Transverse colon (tissue), 4 donors: Measurements from ENCODE around the gene HSPA1L. TPM values are rescaled to one million over a fixed set of nuclear protein-coding genes. Genes with fewer than 3 reads are reported as not detected.

Experiments
- DNase-seq: peaks from one replicate; pipeline ENCODE4 v3.0.0-alpha.2; 2019
- H3K27ac ChIP-seq, 4 donors: fragments of 200-600 bp; sonication (generic); 2 replicates each; pipeline ENCODE4 v1.5.1; 2016 to 2018; ENCODE audit warnings: inconsistent platforms in 4 of 4
- H3K27me3 ChIP-seq: fragments of 200-600 bp; sonication (generic); 2 replicates; pipeline ENCODE4 v1.5.1; 2017; ENCODE audit warnings: inconsistent platforms
- H3K36me3 ChIP-seq, 4 donors: fragments of 200-600 bp; sonication (generic); 2 replicates each; pipeline ENCODE4 v1.5.1; 2017 to 2019; ENCODE audit warnings: inconsistent platforms in 4 of 4
- H3K4me1 ChIP-seq, 4 donors: fragments of 200-600 bp; sonication (generic); 2 replicates each; pipeline ENCODE4 v1.5.1; 2017 to 2020; ENCODE audit warnings: inconsistent platforms in 4 of 4
- H3K4me3 ChIP-seq, 4 donors: fragments of 200-600 bp; sonication (generic); 1 replicate in 1 of 4; 2 replicates in 3 of 4; pipeline versions ENCODE4 v1.5.1 to v1.6.1; 2017 to 2019; ENCODE audit warnings: inconsistent platforms in 4 of 4
- H3K9me3 ChIP-seq, 2 donors: fragments of 200-600 bp; sonication (generic); 2 replicates each; pipeline ENCODE4 v1.5.1; 2017 to 2019; ENCODE audit warnings: inconsistent platforms in 2 of 2
- CTCF ChIP-seq, 5 experiments: fragments of 200-600 bp in 3 of 5; fragments of 450-650 bp in 2 of 5; sonication (generic) in 3 of 5; IDR thresholded peaks; 1 replicate in 2 of 5; 2 replicates in 3 of 5; pipeline ENCODE4 v1.5.1; 2016 to 2017; ENCODE audit warnings: antibody characterized with exemption in 5 of 5, inconsistent platforms in 3 of 5, mild to moderate bottlenecking in 2 of 5, moderate library complexity in 1 of 5
- EP300 ChIP-seq: sonication (generic); formaldehyde crosslinking; IDR thresholded peaks from one replicate; pipeline ENCODE4 v1.6.1; 2017; ENCODE audit warnings: antibody characterized with exemption, low read depth
- POLR2A ChIP-seq: fragments of 450-650 bp; IDR thresholded peaks from one replicate; pipeline ENCODE4 v1.6.1; 2016; ENCODE audit warnings: antibody characterized with exemption, mild to moderate bottlenecking, moderate library complexity
- POLR2AphosphoS5 ChIP-seq, 3 donors: sonication (generic); formaldehyde crosslinking; IDR thresholded peaks; one replicate each; pipeline ENCODE4 v1.6.1; 2016; ENCODE audit warnings: antibody characterized with exemption in 3 of 3
- WGBS, 2 donors: methylation state at CpG; one replicate each; pipeline ENCODE4 v1.1.5; 2018; ENCODE audit warnings: low coverage in 1 of 2; 5-methylcytosine and 5-hydroxymethylcytosine counted together
- in situ Hi-C, 4 donors: fragments of 200-750 bp; cut with MboI; loops; one replicate each; pipeline versions ENCODE4 v1.15.0 to v1.15.1; 2017; ENCODE audit warnings: low sequenced_read_pairs in 3 of 4, low pct_ligation_motif_present in 1 of 4, low pct_unique_long_range_greater_than_20kb in 1 of 4
- intact Hi-C: fragments of 100-400 bp; cut with DNase I; formaldehyde crosslinking; loops from one replicate; pipeline ENCODE4 v1.15.1; 2023; ENCODE audit warnings: low total_unique reads
- total RNA-seq, 4 donors: library from RNA; depleted of rRNA; stranded (reverse); fragments of >200 nt; gene quantifications; one replicate each; pipeline ENCODE4 v1.1.0, GENCODE V29; 2016

Gene HSPA1L
- total RNA-seq, 4 donors from 2014 or later, result 0.64 to 0.68 TPM; not detected in 2

- WGBS, 2 donors, result 63 to 75% methylated on average over 4 of the region's 4 CpGs
- in situ Hi-C loops (no loop called here), intact Hi-C loops (no loop called here)
- Histone ChIP-seq H3K4me3 (no peak overlapping the region), H3K27me3 (no peaks in the 10 kb centered on the region), H3K36me3 (no peaks in the 10 kb centered on the region), H3K4me1 (peaks cover 18 to 33% (median 26%) of the 10 kb centered on the region in 4 donors), H3K27ac (no peak overlapping the region), H3K9me3 (no peaks in the 10 kb centered on the region)
- no peak for DNase-seq
- no peak for TF ChIP-seq POLR2A
- TF ChIP-seq CTCF (IDR thresholded peaks at IDR 0.05), result no peak
- no peak for TF ChIP-seq EP300
- TF ChIP-seq POLR2AphosphoS5 (IDR thresholded peaks at IDR 0.05), result no peak
These were observed 43.1 kb downstream of the HSPA1L start for GRCh38 chr6:31771992-31772358.

DNA sequence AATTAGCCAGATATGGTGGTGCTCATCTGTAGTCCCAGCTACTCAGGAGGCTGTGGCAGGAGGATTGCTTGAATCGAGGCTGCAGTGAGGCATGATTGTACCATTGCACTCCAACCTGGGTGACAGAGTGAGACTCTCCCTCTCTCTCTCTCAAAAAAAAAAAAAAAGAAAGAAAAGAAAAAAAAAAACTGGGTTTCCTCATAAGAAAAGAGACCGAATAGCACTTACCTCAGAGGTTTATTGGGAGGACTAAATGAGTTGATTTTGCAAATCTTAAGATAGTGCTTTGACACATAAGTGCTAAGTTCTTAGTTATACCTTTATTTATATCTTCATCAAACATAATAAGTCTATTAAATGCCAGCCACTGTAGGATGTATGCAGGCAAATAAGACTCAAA is 44.2 kb downstream of the HSPA1L start:
- Histone ChIP-seq H3K36me3 (no peaks in the 10 kb centered on the region), H3K27me3 (no peaks in the 10 kb centered on the region), H3K4me3 (no peak overlapping the region), H3K27ac (peak overlapping the region; percentile 76 to 83 (median 78)), H3K9me3 (no peaks in the 10 kb centered on the region), H3K4me1 (peaks cover 8 to 30% (median 17%) of the 10 kb centered on the region in 4 donors)
- no peak for DNase-seq
- intact Hi-C loops, result no loop called here
- 47 to 73% methylated on average over 1 to 2 of the region's 2 CpGs for WGBS, 2 donors
- in situ Hi-C loops, result no loop called here
- no peak for TF ChIP-seq POLR2AphosphoS5 (IDR thresholded peaks at IDR 0.05)
- TF ChIP-seq POLR2A, result no peak
- no peak for TF ChIP-seq CTCF (IDR thresholded peaks at IDR 0.05)
- no peak for TF ChIP-seq EP300

DNA sequence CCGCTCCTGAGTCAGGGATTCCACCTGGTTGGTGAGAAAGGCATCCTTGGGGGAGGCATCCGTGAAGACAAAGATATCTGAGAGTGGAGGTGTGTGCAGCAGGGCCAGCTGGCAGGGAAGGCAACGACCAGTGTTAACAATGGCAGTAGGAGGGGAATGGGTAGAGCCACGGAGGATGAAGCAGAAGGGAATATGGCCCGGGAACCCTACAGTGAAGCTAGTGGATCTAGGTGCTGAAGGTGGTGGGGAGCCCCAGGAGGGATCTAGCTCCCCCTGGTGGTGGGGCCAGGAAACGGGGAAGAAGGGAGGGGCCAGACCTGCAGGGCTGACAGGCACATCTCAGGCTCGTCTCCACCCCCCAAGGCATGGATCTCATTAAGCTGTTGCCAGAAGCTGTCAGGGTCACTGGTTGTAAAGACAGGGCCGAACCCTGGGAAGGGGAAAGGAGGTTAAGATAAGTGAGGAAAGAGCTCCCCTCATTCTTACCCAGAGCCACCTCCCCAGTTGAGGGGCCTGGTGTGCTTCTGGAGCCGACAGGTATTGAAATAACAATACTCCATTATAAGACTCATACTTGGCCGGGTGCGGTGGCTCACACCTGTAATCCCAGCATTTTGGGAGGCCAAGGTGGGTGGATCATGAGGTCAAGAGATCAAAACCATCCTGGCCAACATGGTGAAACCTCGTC is 45.3 kb downstream of the HSPA1L start:
- Histone ChIP-seq H3K4me3 (no peak overlapping the region), H3K4me1 (peaks cover under 1 to 21% (median 9%) of the 10 kb centered on the region in 4 donors), H3K36me3 (no peaks in the 10 kb centered on the region), H3K27me3 (no peaks in the 10 kb centered on the region), H3K9me3 (no peaks in the 10 kb centered on the region), H3K27ac (peak overlapping the region; percentile 76 to 83 (median 78))
- in situ Hi-C loops (loop anchor here in 2 of 4 donors (5.0 to 10.0 kb wide), 2 partner anchors 83 to 85 kb away; partner anchors contain the start of gene LY6G5C (in 1 of the 2)), intact Hi-C loops (no loop called here)
- WGBS, 2 donors, result 7 to 52% methylated on average over 3 to 12 of the region's 12 CpGs
- peak in 1 of 3 donors; percentile 2 for TF ChIP-seq POLR2AphosphoS5 (IDR thresholded peaks at IDR 0.05)
- no peak for TF ChIP-seq EP300
- TF ChIP-seq CTCF (IDR thresholded peaks at IDR 0.05), result peak; percentile 83 to 95 (median 90)
- peak; percentile 94 for DNase-seq

DNA sequence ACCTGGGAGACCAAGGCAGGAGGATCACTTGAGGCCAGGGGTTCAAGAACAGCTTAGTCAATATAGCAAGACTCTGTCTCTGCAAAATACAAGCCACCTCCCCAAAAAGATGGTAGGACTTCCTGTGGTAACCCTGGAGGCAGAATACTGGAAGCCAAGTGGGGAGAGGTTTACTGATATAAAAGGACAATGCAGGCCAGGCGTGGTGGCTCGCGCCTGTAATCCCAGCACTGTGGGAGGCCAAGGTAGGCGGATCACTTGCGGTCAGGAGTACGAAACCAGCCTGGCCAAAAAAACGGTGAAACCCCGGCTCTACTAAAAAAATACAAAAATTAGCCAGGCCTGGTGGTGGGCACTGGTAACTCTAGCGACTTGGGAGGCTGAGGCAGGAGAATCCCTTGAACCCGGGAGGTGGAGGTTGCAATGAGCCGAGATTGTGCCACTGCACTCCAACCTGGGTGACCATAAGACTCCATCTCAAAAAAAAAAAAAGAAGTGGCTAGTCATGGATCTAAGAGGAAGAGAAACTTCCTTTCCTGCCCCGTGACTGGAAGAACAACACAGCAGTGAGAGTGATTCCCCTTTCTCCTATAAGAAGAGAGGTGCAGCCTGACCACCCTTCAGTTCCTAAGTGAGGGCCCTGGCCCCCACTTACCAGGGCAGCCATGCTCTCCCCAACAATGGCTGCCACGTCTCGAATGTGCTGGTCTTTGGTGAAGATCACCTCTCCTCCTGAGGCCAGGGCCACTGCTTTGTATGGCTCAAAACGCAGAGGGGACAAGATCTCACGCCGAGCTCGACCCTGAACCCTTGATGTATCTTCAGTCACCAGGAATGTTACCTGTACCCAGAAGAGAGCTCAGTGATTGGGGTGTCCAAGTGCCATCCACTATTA is 46.5 kb downstream of the HSPA1L start:
- no peak for DNase-seq
- Histone ChIP-seq H3K9me3 (no peaks in the 10 kb centered on the region), H3K27ac (no peak overlapping the region), H3K4me1 (peaks cover 0 to 17% (median 8%) of the 10 kb centered on the region in 4 donors), H3K36me3 (no peaks in the 10 kb centered on the region), H3K27me3 (no peaks in the 10 kb centered on the region), H3K4me3 (no peak overlapping the region)
- 84 to 94% methylated on average over 8 to 18 of the region's 18 CpGs for WGBS, 2 donors
- intact Hi-C loops (no loop called here), in situ Hi-C loops (loop anchor here in 2 of 4 donors (5.0 to 10.0 kb wide), 2 partner anchors 81 to 84 kb away; partner anchors contain the start of gene LY6G5C (in 1 of the 2))
- TF ChIP-seq POLR2AphosphoS5 (IDR thresholded peaks at IDR 0.05) (no peak), EP300 (no peak), POLR2A (no peak), CTCF (IDR thresholded peaks at IDR 0.05) (no peak)
